K562 (cell line): ENCODE data around the gene SMARCB1. TPM values are rescaled to one million over a fixed set of nuclear protein-coding genes. Genes with fewer than 3 reads are reported as not detected.

Source experiments
- ARID4B ChIP-seq: sonication (generic); formaldehyde crosslinking; IDR thresholded peaks from 2 replicates; pipeline ENCODE4 v1.8.0; 2022; ENCODE audit warnings: mild to moderate bottlenecking, missing genetic modification reagents
- CTBP1 ChIP-seq: fragments of 450-650 bp; IDR thresholded peaks from 2 replicates; pipeline ENCODE4 v1.6.1; 2016; ENCODE audit warnings: borderline replicate concordance
- DNMT1 ChIP-seq: fragments of 450-650 bp; IDR thresholded peaks from 2 replicates; pipeline ENCODE4 v1.6.1; 2016; ENCODE audit warnings: antibody characterized with exemption, mild to moderate bottlenecking
- ETS2 ChIP-seq: IDR thresholded peaks from 2 replicates; pipeline ENCODE4 v1.6.1; 2016; ENCODE audit warnings: borderline replicate concordance, missing genetic modification characterization, mild to moderate bottlenecking, moderate library complexity, missing compliant biosample characterization; ENCODE audit not compliant: poor library complexity, severe bottlenecking
- ETV6 ChIP-seq, 3 experiments: fragments of 150-350 bp in 1 of 3; sonication (generic) in 1 of 3; formaldehyde crosslinking in 1 of 3; IDR thresholded peaks; 2 replicates each; pipeline versions ENCODE4 v1.6.1 to v1.8.0; 2014 to 2022; ENCODE audit warnings: borderline replicate concordance in 2 of 3, low read depth in 2 of 3, antibody characterized with exemption in 1 of 3, low read length in 1 of 3, mild to moderate bottlenecking in 1 of 3, missing genetic modification reagents in 1 of 3
- FOXJ2 ChIP-seq: fragments of 200-800 bp; sonication (Bioruptor generic); IDR thresholded peaks from 2 replicates; pipeline ENCODE4 v1.6.1; 2016; ENCODE audit warnings: missing genetic modification characterization, missing compliant biosample characterization
- HDGF ChIP-seq: fragments of 450-650 bp; IDR thresholded peaks from 2 replicates; pipeline ENCODE4 v1.6.1; 2016
- L3MBTL2 ChIP-seq: fragments of 450-650 bp; IDR thresholded peaks from 2 replicates; pipeline ENCODE4 v1.6.1; 2016; ENCODE audit warnings: mild to moderate bottlenecking, moderate library complexity
- MYC ChIP-seq, 2 experiments: fragments of 250-450 bp in 1 of 2; sonication (Bioruptor Pico) in 1 of 2; IDR thresholded peaks; 2 replicates each; pipeline versions ENCODE4 v1.5.1 to v1.6.1; 2012 to 2021; ENCODE audit warnings: low read depth in 2 of 2, borderline replicate concordance in 1 of 2, improper control_type of control experiment in 1 of 2, low read length in 1 of 2, mild to moderate bottlenecking in 1 of 2, moderate library complexity in 1 of 2
- NFXL1 ChIP-seq: fragments of 450-650 bp; formaldehyde crosslinking; IDR thresholded peaks from 2 replicates; pipeline ENCODE4 v1.4.0; 2021; ENCODE audit warnings: mild to moderate bottlenecking
- RBM15 ChIP-seq: fragments of 200-400 bp; formaldehyde crosslinking; IDR thresholded peaks from 2 replicates; pipeline ENCODE4 v1.6.1; 2018; ENCODE audit warnings: mild to moderate bottlenecking, low read length, moderate library complexity; ENCODE audit not compliant: insufficient read depth
- TAF9B ChIP-seq: fragments of 450-650 bp; IDR thresholded peaks from 2 replicates; pipeline ENCODE4 v1.6.1; 2018; ENCODE audit warnings: mild to moderate bottlenecking; ENCODE audit not compliant: partially characterized antibody
- ZNF224 ChIP-seq: sonication (generic); formaldehyde crosslinking; IDR thresholded peaks from 2 replicates; pipeline ENCODE4 v1.8.0; 2022; ENCODE audit warnings: mild to moderate bottlenecking, missing genetic modification reagents
- ZNF408 ChIP-seq: fragments of 250-450 bp; sonication (Bioruptor Pico); IDR thresholded peaks from 2 replicates; pipeline ENCODE4 v1.4.0; 2020; ENCODE audit warnings: low read depth, mild to moderate bottlenecking, moderate library complexity
- ZNF41 ChIP-seq: fragments of 250-450 bp; sonication (Bioruptor Pico); conservative IDR thresholded peaks from 2 replicates; pipeline ENCODE4 v1.4.0; 2020; ENCODE audit warnings: mild to moderate bottlenecking
- polyA plus RNA-seq, 8 experiments: library from polyadenylated mRNA; depleted of rRNA in 4 of 8; stranded (reverse) in 5 of 8; unstranded in 3 of 8; fragments of >200 nt; fragmentation: Nextera tagmentation in 2 of 8; fragmentation: Illumina TruSeq in 1 of 8; extraction: Ambion mirVana in 2 of 8; extraction: Trizol in 1 of 8; gene quantifications; 2 replicates each; pipeline versions ENCODE4 v1.2.1 to v1.2.3, GENCODE V29; 2011 to 2014; ENCODE audit warnings: inconsistent platforms in 1 of 8, missing spikeins in 1 of 8
- total RNA-seq, 7 experiments: library from RNA; depleted of rRNA in 6 of 7; stranded (reverse); fragments of >200 nt in 6 of 7; fragmentation: Illumina TruSeq in 2 of 7; extraction: Trizol in 2 of 7; gene quantifications; 2 replicates each; pipeline versions ENCODE4 v1.2.1 to v1.2.3, GENCODE V29; 2011 to 2021; ENCODE audit warnings: low replicate concordance in 1 of 7
- TF ChIP-seq, protein P1 (sequence below): sonication (generic); formaldehyde crosslinking; IDR thresholded peaks from 2 replicates; pipeline ENCODE4 v1.8.0; 2022; ENCODE audit warnings: missing genetic modification reagents, mild to moderate bottlenecking, borderline replicate concordance
- TF ChIP-seq, protein P2 (sequence below): fragments of 450-650 bp; IDR thresholded peaks from 2 replicates; pipeline ENCODE4 v1.7.1; 2018; ENCODE audit warnings: mild to moderate bottlenecking, low read depth; ENCODE audit not compliant: partially characterized antibody

Gene SMARCB1
- total and polyA plus RNA-seq, 9 of the 15 experiments (the other 6 are each of a cell fraction or from before 2014, with no cell fraction given), result 1.2 to 113 (median 65.4) TPM

GRCh38 chr22:23857606-23858483 is 71.1 kb downstream of the SMARCB1 start, which contains the start of gene SLC2A11 (continued):
- TF ChIP-seq, protein P1, sequence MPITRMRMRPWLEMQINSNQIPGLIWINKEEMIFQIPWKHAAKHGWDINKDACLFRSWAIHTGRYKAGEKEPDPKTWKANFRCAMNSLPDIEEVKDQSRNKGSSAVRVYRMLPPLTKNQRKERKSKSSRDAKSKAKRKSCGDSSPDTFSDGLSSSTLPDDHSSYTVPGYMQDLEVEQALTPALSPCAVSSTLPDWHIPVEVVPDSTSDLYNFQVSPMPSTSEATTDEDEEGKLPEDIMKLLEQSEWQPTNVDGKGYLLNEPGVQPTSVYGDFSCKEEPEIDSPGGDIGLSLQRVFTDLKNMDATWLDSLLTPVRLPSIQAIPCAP (CRISPR knock-in tag), result no peak
- TF ChIP-seq CTBP1, result 0 out of 2 replicates have a peak, but pooled peaks have one; percentile 19
- no peak for TF ChIP-seq ETS2 (tag)
- TF ChIP-seq ZNF408 (CRISPR knock-in tag), result no peak
- TF ChIP-seq MYC (IDR thresholded peaks at IDR 0.05; ENCODE audit: low read depth, low read length), result peak; percentile 62; the same call in 1 of the 2 replicates
- TF ChIP-seq MYC (CRISPR knock-in tag; IDR thresholded peaks at IDR 0.05; ENCODE audit: borderline replicate concordance, low read depth), result no peak
- no peak for TF ChIP-seq ZNF41 (CRISPR knock-in tag)
- no peak for TF ChIP-seq NFXL1 (CRISPR knock-in tag)
- no peak for TF ChIP-seq ZNF224 (CRISPR knock-in tag)
- TF ChIP-seq RBM15, result no peak
- TF ChIP-seq, protein P2, sequence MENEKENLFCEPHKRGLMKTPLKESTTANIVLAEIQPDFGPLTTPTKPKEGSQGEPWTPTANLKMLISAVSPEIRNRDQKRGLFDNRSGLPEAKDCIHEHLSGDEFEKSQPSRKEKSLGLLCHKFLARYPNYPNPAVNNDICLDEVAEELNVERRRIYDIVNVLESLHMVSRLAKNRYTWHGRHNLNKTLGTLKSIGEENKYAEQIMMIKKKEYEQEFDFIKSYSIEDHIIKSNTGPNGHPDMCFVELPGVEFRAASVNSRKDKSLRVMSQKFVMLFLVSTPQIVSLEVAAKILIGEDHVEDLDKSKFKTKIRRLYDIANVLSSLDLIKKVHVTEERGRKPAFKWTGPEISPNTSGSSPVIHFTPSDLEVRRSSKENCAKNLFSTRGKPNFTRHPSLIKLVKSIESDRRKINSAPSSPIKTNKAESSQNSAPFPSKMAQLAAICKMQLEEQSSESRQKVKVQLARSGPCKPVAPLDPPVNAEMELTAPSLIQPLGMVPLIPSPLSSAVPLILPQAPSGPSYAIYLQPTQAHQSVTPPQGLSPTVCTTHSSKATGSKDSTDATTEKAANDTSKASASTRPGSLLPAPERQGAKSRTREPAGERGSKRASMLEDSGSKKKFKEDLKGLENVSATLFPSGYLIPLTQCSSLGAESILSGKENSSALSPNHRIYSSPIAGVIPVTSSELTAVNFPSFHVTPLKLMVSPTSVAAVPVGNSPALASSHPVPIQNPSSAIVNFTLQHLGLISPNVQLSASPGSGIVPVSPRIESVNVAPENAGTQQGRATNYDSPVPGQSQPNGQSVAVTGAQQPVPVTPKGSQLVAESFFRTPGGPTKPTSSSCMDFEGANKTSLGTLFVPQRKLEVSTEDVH, result no peak
- no peak for TF ChIP-seq HDGF
- TF ChIP-seq ARID4B (CRISPR knock-in tag), result 0 out of 2 replicates have a peak, but pooled peaks have one; percentile 50
- no peak for TF ChIP-seq ETV6 (IDR thresholded peaks at IDR 0.05; ENCODE audit: borderline replicate concordance in 1 of 2, low read depth in 2 of 2, low read length in 1 of 2)
- TF ChIP-seq ETV6 (CRISPR knock-in tag; IDR thresholded peaks at IDR 0.05; ENCODE audit: borderline replicate concordance), result no peak
- no peak for TF ChIP-seq DNMT1
- TF ChIP-seq L3MBTL2, result peak; percentile 61
- TF ChIP-seq FOXJ2 (tag), result no peak
- no peak for TF ChIP-seq TAF9B
